HEK293 (cell line): ENCODE results near the gene RHOF.

Experiments
- CTCF ChIP-seq: fragments of 450-650 bp; formaldehyde crosslinking; IDR thresholded peaks from 2 replicates; pipeline ENCODE4 v1.5.1; 2016; ENCODE audit warnings: missing biosample characterization, missing genetic modification characterization
- PATZ1 ChIP-seq: fragments of 450-650 bp; formaldehyde crosslinking; IDR thresholded peaks from 2 replicates; pipeline ENCODE4 v1.5.1; 2016; ENCODE audit warnings: missing biosample characterization, missing genetic modification characterization
- RBAK ChIP-seq: fragments of 450-650 bp; formaldehyde crosslinking; IDR thresholded peaks from 2 replicates; pipeline ENCODE4 v1.5.1; 2016; ENCODE audit warnings: missing biosample characterization, missing genetic modification characterization
- ZNF10 ChIP-seq: fragments of 450-650 bp; formaldehyde crosslinking; IDR thresholded peaks from 2 replicates; pipeline ENCODE4 v1.5.1; 2017; ENCODE audit warnings: missing biosample characterization, missing genetic modification characterization
- ZNF416 ChIP-seq: fragments of 450-650 bp; formaldehyde crosslinking; IDR thresholded peaks from 2 replicates; pipeline ENCODE4 v1.5.1; 2016; ENCODE audit warnings: missing biosample characterization, missing genetic modification characterization
- ZNF449 ChIP-seq: fragments of 450-650 bp; formaldehyde crosslinking; IDR thresholded peaks from 2 replicates; pipeline ENCODE4 v1.5.1; 2017; ENCODE audit warnings: missing biosample characterization, mild to moderate bottlenecking, missing genetic modification characterization, moderate library complexity

GRCh38 chr12:121769831-121770301 lies 23.6 kb downstream of the RHOF start:
- TF ChIP-seq ZNF449 (no peak), CTCF (tag by site-specific recombination) (no peak), RBAK (tag by site-specific recombination) (no peak), PATZ1 (tag by site-specific recombination) (no peak), ZNF10 (tag by site-specific recombination) (no peak), ZNF416 (tag by site-specific recombination) (no peak)
